Measurements from ENCODE around the gene RXRA. TPM values are rescaled to one million over a fixed set of nuclear protein-coding genes. Genes with fewer than 3 reads are reported as not detected.

Gene RXRA
- total RNA-seq, 1 experiment from 2014 or later, result 31.6 TPM

GRCh38 chr9:134373953-134374300 lies 47.7 kb downstream of the RXRA start:
- in situ Hi-C loops (cut with HindIII; ENCODE audit: low pct_unique_long_range_greater_than_20kb, low sequenced_read_pairs) (no loop called here), intact Hi-C loops (cut with micrococcal nuclease; ENCODE audit: unreplicated experiment) (no loop called here)
- no peaks in the 10 kb centered on the region for H3K27me3 ChIP-seq (ENCODE audit: control insufficient read depth, insufficient read depth, low read length)
- H3K4me3 ChIP-seq (ENCODE audit: low read depth in 2 of 2, low read length in 2 of 2), result no peak overlapping the region
- DNase-seq (ENCODE audit: low read depth, low spot score), result no peak
- ATAC-seq, result no peak
- H3K27ac ChIP-seq (ENCODE audit: low read length), result 0 out of 2 replicates have a peak overlapping the region, but pooled peaks have one; percentile 65
- no peaks in the 10 kb centered on the region for H3K9me3 ChIP-seq (ENCODE audit: control insufficient read depth, insufficient read depth, low read depth, low read length)
- POLR2A ChIA-PET, result no interaction called here
- CTCF ChIA-PET, result no interaction called here
- no peaks in the 10 kb centered on the region for H3K36me3 ChIP-seq (ENCODE audit: control insufficient read depth, insufficient read depth, low read length)
- peaks cover 50% of the 10 kb centered on the region for H3K4me1 ChIP-seq (ENCODE audit: control insufficient read depth, insufficient read depth, low read length)
- TF ChIP-seq TCF7L2 (IDR thresholded peaks at IDR 0.05; ENCODE audit: low read depth, low read length) (no peak), REST (IDR thresholded peaks at IDR 0.05; ENCODE audit: insufficient read depth in 1 of 2, low read depth in 2 of 2, low read length in 1 of 2) (no peak), POLR2AphosphoS5 (IDR thresholded peaks at IDR 0.05; ENCODE audit: low read depth, low read length) (no peak), SIN3A (IDR thresholded peaks at IDR 0.05; ENCODE audit: borderline replicate concordance, insufficient read depth, low read depth, low read length) (no peak), CTCF (IDR thresholded peaks at IDR 0.05) (no peak)
- no TSS peak for BruUV-seq (replicated peaks)

GRCh38 chr9:134374301-134375010 lies 48.2 kb downstream of the RXRA start:
- TF ChIP-seq SIN3A (IDR thresholded peaks at IDR 0.05; ENCODE audit: borderline replicate concordance, insufficient read depth, low read depth, low read length) (no peak), POLR2AphosphoS5 (IDR thresholded peaks at IDR 0.05; ENCODE audit: low read depth, low read length) (no peak), REST (IDR thresholded peaks at IDR 0.05; ENCODE audit: insufficient read depth in 1 of 2, low read depth in 2 of 2, low read length in 1 of 2) (no peak), TCF7L2 (IDR thresholded peaks at IDR 0.05; ENCODE audit: low read depth, low read length) (no peak), CTCF (IDR thresholded peaks at IDR 0.05) (no peak)
- Histone ChIP-seq H3K36me3 (ENCODE audit: control insufficient read depth, insufficient read depth, low read length) (no peaks in the 10 kb centered on the region), H3K9me3 (ENCODE audit: control insufficient read depth, insufficient read depth, low read depth, low read length) (no peaks in the 10 kb centered on the region), H3K4me1 (ENCODE audit: control insufficient read depth, insufficient read depth, low read length) (peaks cover 55% of the 10 kb centered on the region), H3K4me3 (ENCODE audit: low read depth in 2 of 2, low read length in 2 of 2) (no peak overlapping the region), H3K27ac (ENCODE audit: low read length) (peak overlapping the region; percentile 65), H3K27me3 (ENCODE audit: control insufficient read depth, insufficient read depth, low read length) (no peaks in the 10 kb centered on the region)
- DNase-seq (ENCODE audit: low read depth, low spot score), result no peak
- in situ Hi-C loops (cut with HindIII; ENCODE audit: low pct_unique_long_range_greater_than_20kb, low sequenced_read_pairs), result no loop called here
- BruUV-seq (replicated peaks), result no TSS peak
- ChIA-PET CTCF (no interaction called here), POLR2A (no interaction called here)
- ATAC-seq, result no peak
- intact Hi-C loops (cut with micrococcal nuclease; ENCODE audit: unreplicated experiment), result no loop called here

Measured in Panc1 (cell line).